GM12878 (cell line): ENCODE measurements around the gene CCDC9B. TPM values are rescaled to one million over a fixed set of nuclear protein-coding genes. Genes with fewer than 3 reads are reported as not detected.

Experiments used
- ATAC-seq: fragments of 200-7000 bp; cut with Tn5 transposase; 3 replicates; pipeline ENCODE4 v1.9.1; 2020; ENCODE audit warnings: mild to moderate bottlenecking, moderate library complexity
- BruUV-seq: library from RNA; stranded (reverse); fragments of 400-500 nt; replicated peaks from 2 replicates; lab custom pipeline; 2021; lab: Mats Ljungman, UMichigan
- CTCF ChIA-PET: fragments of 300-600 bp; sonication (Branson Sonifier 250); formaldehyde crosslinking; extraction: SDS; loops from one replicate; lab custom pipeline; 2021; ENCODE audit warnings: inconsistent platforms; lab: Yijun Ruan, JAX
- POLR2A ChIA-PET: fragments of 350-600 bp; formaldehyde crosslinking; extraction: SDS; loops from one replicate; lab custom pipeline; 2021; ENCODE audit warnings: inconsistent platforms; lab: Charles Lee
- RAD21 ChIA-PET: fragments of 300-600 bp; sonication (Branson Sonifier 250); formaldehyde crosslinking; loops from one replicate; lab custom pipeline; 2023; ENCODE audit warnings: antibody characterized with exemption; ENCODE audit not compliant: unreplicated experiment; lab: Charles Lee
- SMC1A ChIA-PET: fragments of 300-600 bp; sonication (Branson Sonifier 250); formaldehyde crosslinking; loops from one replicate; lab custom pipeline; 2023; ENCODE audit not compliant: unreplicated experiment, uncharacterized antibody; lab: Charles Lee
- DNase-seq: peaks from one replicate; pipeline ENCODE4 v3.0.0-alpha.2; 2011; ENCODE audit warnings: low read depth, low spot score
- FAIRE-seq: peaks from 3 replicates; lab custom pipeline; 2011; peaks lifted over from hg19 to GRCh38; lab: Jason Lieb, UNC
- H2AFZ ChIP-seq: 2 replicates; pipeline ENCODE4 v1.6.0; 2011; ENCODE audit warnings: low read depth, low read length, control low read depth; ENCODE audit not compliant: control insufficient read depth
- H3K27ac ChIP-seq: 2 replicates; pipeline ENCODE4 v1.5.1; 2011; ENCODE audit warnings: control low read depth; ENCODE audit not compliant: control insufficient read depth, insufficient read depth
- H3K27me3 ChIP-seq, 2 experiments: replicated peaks in 1 of 2; 2 replicates each; pipeline versions ENCODE4 v1.6.0 to v1.6.1; 2011; ENCODE audit warnings: low read length in 1 of 2; ENCODE audit not compliant: control insufficient read depth in 2 of 2, insufficient read depth in 2 of 2
- H3K36me3 ChIP-seq, 2 experiments: 2 replicates each; pipeline ENCODE4 v1.5.1; 2011; ENCODE audit warnings: low read length in 1 of 2; ENCODE audit not compliant: control insufficient read depth in 2 of 2, insufficient read depth in 2 of 2
- H3K4me1 ChIP-seq: 2 replicates; pipeline ENCODE4 v1.6.1; 2011; ENCODE audit warnings: mild to moderate bottlenecking, low read length, moderate library complexity, mixed read lengths; ENCODE audit not compliant: control insufficient read depth, insufficient read depth
- H3K4me2 ChIP-seq: 2 replicates; pipeline ENCODE4 v1.6.0; 2011; ENCODE audit warnings: control low read depth; ENCODE audit not compliant: control insufficient read depth, insufficient read depth
- H3K4me3 ChIP-seq: fragments of 200-600 bp; sonication (generic); 2 replicates; pipeline ENCODE4 v1.5.1; 2016
- H3K79me2 ChIP-seq: 2 replicates; pipeline ENCODE4 v1.6.0; 2011; ENCODE audit warnings: low read length; ENCODE audit not compliant: control insufficient read depth, insufficient read depth
- H3K9ac ChIP-seq: 2 replicates; pipeline ENCODE4 v1.8.0; 2011; ENCODE audit warnings: low read length, control low read depth, mixed read lengths; ENCODE audit not compliant: control insufficient read depth, insufficient read depth
- H3K9me3 ChIP-seq: replicated peaks from 3 replicates; pipeline ENCODE4 v1.5.1; 2011; ENCODE audit warnings: mild to moderate bottlenecking, low read length; ENCODE audit not compliant: control insufficient read depth, insufficient read depth
- H4K20me1 ChIP-seq: 2 replicates; pipeline ENCODE4 v1.6.0; 2011; ENCODE audit not compliant: control insufficient read depth, insufficient read depth
- ATF2 ChIP-seq: IDR thresholded peaks from 2 replicates; pipeline ENCODE4 v1.6.1; 2012; ENCODE audit warnings: low read length, inconsistent platforms
- CBFB ChIP-seq: IDR thresholded peaks from 2 replicates; pipeline ENCODE4 v1.6.1; 2016; ENCODE audit warnings: antibody characterized with exemption, low read depth
- CREB1 ChIP-seq: IDR thresholded peaks from 2 replicates; pipeline ENCODE4 v1.6.1; 2012; ENCODE audit warnings: low read depth, mild to moderate bottlenecking, inconsistent platforms
- IKZF2 ChIP-seq, 2 experiments: fragments of 450-650 bp; IDR thresholded peaks; 2 replicates each; pipeline ENCODE4 v1.6.1; 2017; ENCODE audit warnings: mild to moderate bottlenecking in 2 of 2, moderate library complexity in 2 of 2
- POU2F2 ChIP-seq: IDR thresholded peaks from 3 replicates; pipeline ENCODE4 v1.6.1; 2011; ENCODE audit warnings: low read depth, mild to moderate bottlenecking, low read length, borderline replicate concordance
- STAT1 ChIP-seq: fragments of 450-650 bp; conservative IDR thresholded peaks from 2 replicates; pipeline ENCODE4 v1.6.1; 2014; ENCODE audit warnings: antibody characterized with exemption, mild to moderate bottlenecking
- TAF1 ChIP-seq: IDR thresholded peaks from 2 replicates; pipeline ENCODE4 v1.6.1; 2011; ENCODE audit warnings: mild to moderate bottlenecking, low read depth, low read length, borderline replicate concordance
- ZNF24 ChIP-seq: fragments of 450-650 bp; IDR thresholded peaks from 2 replicates; pipeline ENCODE4 v1.6.1; 2017; ENCODE audit warnings: antibody characterized with exemption, mild to moderate bottlenecking
- ZNF592 ChIP-seq: fragments of 450-650 bp; IDR thresholded peaks from 2 replicates; pipeline ENCODE4 v1.6.1; 2017; ENCODE audit warnings: mild to moderate bottlenecking, moderate library complexity
- ZNF687 ChIP-seq: fragments of 450-650 bp; IDR thresholded peaks from 2 replicates; pipeline ENCODE4 v1.6.1; 2017; ENCODE audit warnings: mild to moderate bottlenecking, moderate library complexity
- WGBS: methylation state at CpG from one replicate; pipeline ENCODE4 v1.1.6; 2016; ENCODE audit warnings: low lambda C conversion rate; ENCODE audit not compliant: insufficient replicate concordance, insufficient coverage; ENCODE audit errors: missing lambda C conversion rate; 5-methylcytosine and 5-hydroxymethylcytosine counted together
- in situ Hi-C: fragments of 300-500 bp; cut with MboI; formaldehyde crosslinking; loops from 9 replicates; pipeline ENCODE4 v1.14.3; 2018; ENCODE audit warnings: mixed read lengths
- intact Hi-C: fragments of 100-400 bp; cut with micrococcal nuclease; formaldehyde crosslinking; loops from one replicate; pipeline ENCODE4 v1.14.2; 2022; ENCODE audit not compliant: unreplicated experiment
- polyA plus RNA-seq, 11 experiments: library from polyadenylated mRNA; depleted of rRNA in 4 of 11; unstranded in 6 of 11; stranded (reverse) in 5 of 11; fragments of >200 nt; fragmentation: Nextera tagmentation in 4 of 11; fragmentation: Illumina TruSeq in 1 of 11; extraction: Ambion mirVana in 4 of 11; extraction: Trizol in 1 of 11; gene quantifications; 1 replicate in 1 of 11; 2 replicates in 10 of 11; pipeline versions ENCODE4 v1.2.1 to v1.2.3, GENCODE V29; 2011 to 2016; ENCODE audit warnings: inconsistent platforms in 2 of 11, missing spikeins in 2 of 11, low read depth in 1 of 11
- total RNA-seq, 4 experiments: library from RNA; depleted of rRNA in 3 of 4; stranded (reverse); fragments of >200 nt in 3 of 4; fragmentation: Illumina TruSeq in 1 of 4; extraction: Trizol in 1 of 4; gene quantifications; 2 replicates each; pipeline versions ENCODE4 v1.2.1 to v1.2.3, GENCODE V29; 2013 to 2021

Gene CCDC9B
- total and polyA plus RNA-seq, 10 of the 15 experiments (the other 5 are each of a cell fraction or from before 2014, with no cell fraction given): 0.01 to 0.08 (median 0.03) TPM; not detected in 6

GRCh38 chr15:40372981-40373380 is 32.2 kb upstream of the CCDC9B start:
- Histone ChIP-seq H3K79me2 (no peaks in the 10 kb centered on the region), H4K20me1 (no peaks in the 10 kb centered on the region), H3K9ac (no peak overlapping the region), H3K4me2 (no peak overlapping the region)
- SMC1A ChIA-PET: no interaction called here
- 3% methylated on average over 2 of the region's 2 CpGs for WGBS
- no peak for TF ChIP-seq IKZF2 (IDR thresholded peaks at IDR 0.05)
- TF ChIP-seq ZNF24: no peak
- no peak for TF ChIP-seq TAF1
- no peak for TF ChIP-seq ZNF592
- TF ChIP-seq CBFB: no peak
- no peak for TF ChIP-seq STAT1
- TF ChIP-seq POU2F2: no peak
- TF ChIP-seq CREB1: no peak
- no peak for TF ChIP-seq ZNF687
- TF ChIP-seq ATF2: no peak
- TF ChIP-seq, all 136 proteins: peak for 0
- no peaks in the 10 kb centered on the region for H3K36me3 ChIP-seq
- FAIRE-seq: no peak
- RAD21 ChIA-PET: no interaction called here
- peaks cover 3 to 5% of the 10 kb centered on the region in 2 experiments; a peak in 3 of 4 replicates for H3K27me3 ChIP-seq
- in situ Hi-C loops: no loop called here
- POLR2A ChIA-PET: no interaction called here
- ATAC-seq: no peak; the same call in 2 of the 3 replicates
- intact Hi-C loops: no loop called here
- no peaks in the 10 kb centered on the region for H3K9me3 ChIP-seq
- BruUV-seq: no TSS peak
- peaks cover 4% of the 10 kb centered on the region for H3K4me1 ChIP-seq
- H2AFZ ChIP-seq: no peak overlapping the region
- DNase-seq: no peak
- no peak overlapping the region for H3K27ac ChIP-seq
- CTCF ChIA-PET: interaction anchor here (1.2 to 2.0 kb wide), 5 partner anchors 14 to 36 kb away, joined by 4 to 13 read pairs (median 5); partner anchors contain the start of gene IVD
- H3K4me3 ChIP-seq: no peak overlapping the region
